Trophoblast cell (in vitro differentiated cells and primary cell): ENCODE data around the gene MYO18B.

ENCODE experiments used
- DNase-seq, 2 donors: peaks; one replicate each; pipeline ENCODE4 v3.0.0-alpha.2; 2016
- H2AFZ ChIP-seq: 2 replicates; pipeline ENCODE4 v1.6.1; 2013; ENCODE audit warnings: low read length, moderate library complexity, mild to moderate bottlenecking; ENCODE audit not compliant: insufficient read depth, poor library complexity
- H2AK5ac ChIP-seq: 2 replicates; pipeline ENCODE4 v1.6.1; 2013; ENCODE audit warnings: mild to moderate bottlenecking, low read length
- H2BK120ac ChIP-seq: 2 replicates; pipeline ENCODE4 v1.6.1; 2013; ENCODE audit warnings: low read length, mild to moderate bottlenecking, moderate library complexity; ENCODE audit not compliant: insufficient read depth, poor library complexity
- H2BK12ac ChIP-seq: 2 replicates; pipeline ENCODE4 v1.6.1; 2013; ENCODE audit warnings: mild to moderate bottlenecking, low read length, moderate library complexity
- H2BK5ac ChIP-seq: 2 replicates; pipeline ENCODE4 v1.6.1; 2013; ENCODE audit warnings: low read length, low read depth, moderate library complexity, mild to moderate bottlenecking; ENCODE audit not compliant: poor library complexity
- H3K14ac ChIP-seq: 2 replicates; pipeline ENCODE4 v1.6.1; 2013; ENCODE audit warnings: mild to moderate bottlenecking, low read length
- H3K18ac ChIP-seq: 2 replicates; pipeline ENCODE4 v1.6.1; 2013; ENCODE audit warnings: mild to moderate bottlenecking, low read length
- H3K23ac ChIP-seq: 2 replicates; pipeline ENCODE4 v1.6.1; 2013; ENCODE audit warnings: low read length
- H3K27ac ChIP-seq: 2 replicates; pipeline ENCODE4 v1.5.1; 2013; ENCODE audit warnings: low read depth, mild to moderate bottlenecking, inconsistent platforms, low read length, moderate library complexity
- H3K27me3 ChIP-seq: 2 replicates; pipeline ENCODE4 v1.6.1; 2013; ENCODE audit warnings: inconsistent platforms, mild to moderate bottlenecking, low read length, moderate library complexity; ENCODE audit not compliant: insufficient read depth
- H3K36me3 ChIP-seq, 2 experiments: 1 replicate in 1 of 2; 2 replicates in 1 of 2; pipeline ENCODE4 v1.6.1; 2013; ENCODE audit warnings: low read length in 2 of 2, mild to moderate bottlenecking in 2 of 2, moderate library complexity in 1 of 2; ENCODE audit not compliant: insufficient read depth in 2 of 2, control insufficient read depth in 1 of 2
- H3K4ac ChIP-seq: 2 replicates; pipeline ENCODE4 v1.6.1; 2013; ENCODE audit warnings: low read depth, mild to moderate bottlenecking, low read length, moderate library complexity
- H3K4me1 ChIP-seq, 2 experiments: 1 replicate in 1 of 2; 2 replicates in 1 of 2; pipeline ENCODE4 v1.6.1; 2013; ENCODE audit warnings: low read length in 2 of 2, mild to moderate bottlenecking in 2 of 2, moderate library complexity in 1 of 2; ENCODE audit not compliant: insufficient read depth in 2 of 2, control insufficient read depth in 1 of 2
- H3K4me2 ChIP-seq: 2 replicates; pipeline ENCODE4 v1.6.1; 2013; ENCODE audit warnings: inconsistent platforms, mild to moderate bottlenecking, low read length, moderate library complexity
- H3K4me3 ChIP-seq: 2 replicates; pipeline ENCODE4 v1.5.1; 2013; ENCODE audit warnings: mild to moderate bottlenecking, low read depth, low read length, inconsistent platforms
- H3K79me1 ChIP-seq: one replicate; pipeline ENCODE4 v1.6.1; 2013; ENCODE audit warnings: low read length
- H3K79me2 ChIP-seq: 2 replicates; pipeline ENCODE4 v1.6.1; 2013; ENCODE audit warnings: low read length, mild to moderate bottlenecking; ENCODE audit not compliant: control insufficient read depth, insufficient read depth, poor library complexity
- H3K9ac ChIP-seq: 2 replicates; pipeline ENCODE4 v1.6.1; 2013; ENCODE audit warnings: mild to moderate bottlenecking, low read length
- H3K9me3 ChIP-seq: 2 replicates; pipeline ENCODE4 v1.6.1; 2013; ENCODE audit warnings: low read depth, mild to moderate bottlenecking, control low read depth, inconsistent platforms, low read length; ENCODE audit not compliant: insufficient read depth
- H4K12ac ChIP-seq: 2 replicates; pipeline ENCODE4 v1.6.1; 2013; ENCODE audit warnings: low read depth, mild to moderate bottlenecking, low read length, moderate library complexity
- H4K8ac ChIP-seq: 2 replicates; pipeline ENCODE4 v1.6.1; 2013; ENCODE audit warnings: low read depth, mild to moderate bottlenecking, low read length, moderate library complexity
- H4K91ac ChIP-seq: one replicate; pipeline ENCODE4 v1.6.1; 2013; ENCODE audit warnings: low read depth, mild to moderate bottlenecking, low read length, moderate library complexity
- WGBS: extraction: QIAGEN DNeasy Blood & Tissue Kit; methylation state at CpG from one replicate; pipeline ENCODE4 v1.1.7; 2013; ENCODE audit warnings: missing lambda C conversion rate; ENCODE audit not compliant: insufficient read length, insufficient coverage; ENCODE audit errors: extremely low coverage; 5-methylcytosine and 5-hydroxymethylcytosine counted together

The MYO18B gene

GRCh38 chr22:25930788-25931310 is 188.9 kb downstream of the MYO18B start:
- H2BK12ac ChIP-seq: no peak overlapping the region
- no peaks in the 10 kb centered on the region for H3K79me2 ChIP-seq
- no peaks in the 10 kb centered on the region for H3K27me3 ChIP-seq
- no peak overlapping the region for H3K14ac ChIP-seq
- no peak overlapping the region for H2AFZ ChIP-seq
- no peak overlapping the region for H2BK5ac ChIP-seq
- DNase-seq: no peak
- H3K4ac ChIP-seq: no peak overlapping the region
- no peaks in the 10 kb centered on the region for H3K36me3 ChIP-seq
- no CpG with 5 or more reads among the region's 7 CpGs for WGBS
- H3K4me1 ChIP-seq: no peaks in the 10 kb centered on the region
- H3K9ac ChIP-seq: no peak overlapping the region
- no peak overlapping the region for H3K27ac ChIP-seq
- H3K4me3 ChIP-seq: no peak overlapping the region
- H3K18ac ChIP-seq: no peak overlapping the region
- H2BK120ac ChIP-seq: no peak overlapping the region
- no peak overlapping the region for H4K12ac ChIP-seq
- no peak overlapping the region for H3K23ac ChIP-seq
- H3K9me3 ChIP-seq: peaks cover 3% of the 10 kb centered on the region
- H2AK5ac ChIP-seq: no peak overlapping the region
- H3K79me1 ChIP-seq: no peaks in the 10 kb centered on the region
- H3K4me2 ChIP-seq: no peak overlapping the region
- H4K8ac ChIP-seq: no peak overlapping the region
- H4K91ac ChIP-seq: no peak overlapping the region

- no peak overlapping the region for H2AK5ac ChIP-seq
- no peaks in the 10 kb centered on the region for H3K9me3 ChIP-seq
- peak overlapping the region; percentile 16 for H3K9ac ChIP-seq
- H3K4me3 ChIP-seq: no peak overlapping the region
- H3K18ac ChIP-seq: no peak overlapping the region
- H3K36me3 ChIP-seq: no peaks in the 10 kb centered on the region
- no peak overlapping the region for H3K4me2 ChIP-seq
- WGBS: no CpG with 5 or more reads among the region's 3 CpGs
- H2BK5ac ChIP-seq: no peak overlapping the region
- H4K91ac ChIP-seq: no peak overlapping the region
- no peak overlapping the region for H2AFZ ChIP-seq
- H4K8ac ChIP-seq: no peak overlapping the region
- H3K14ac ChIP-seq: no peak overlapping the region
- H3K27me3 ChIP-seq: no peaks in the 10 kb centered on the region
- H4K12ac ChIP-seq: no peak overlapping the region
- no peaks in the 10 kb centered on the region for H3K79me2 ChIP-seq
- H2BK12ac ChIP-seq: no peak overlapping the region
- H3K4me1 ChIP-seq: no peaks in the 10 kb centered on the region
- DNase-seq: peak in 1 of 2 donors; percentile 36
- no peak overlapping the region for H3K27ac ChIP-seq
- no peak overlapping the region for H3K23ac ChIP-seq
- no peaks in the 10 kb centered on the region for H3K79me1 ChIP-seq
- no peak overlapping the region for H3K4ac ChIP-seq
- H2BK120ac ChIP-seq: no peak overlapping the region
Measured at GRCh38 chr22:25933158-25933788, 191.3 kb downstream of the MYO18B start.

GRCh38 chr22:25935266-25936058 is 193.5 kb downstream of the MYO18B start:
- no peak overlapping the region for H3K4ac ChIP-seq
- H2AFZ ChIP-seq: no peak overlapping the region
- no peak overlapping the region for H3K18ac ChIP-seq
- H3K27me3 ChIP-seq: no peaks in the 10 kb centered on the region
- H4K12ac ChIP-seq: no peak overlapping the region
- H2AK5ac ChIP-seq: no peak overlapping the region
- H3K4me1 ChIP-seq: no peaks in the 10 kb centered on the region
- no peaks in the 10 kb centered on the region for H3K79me2 ChIP-seq
- no peak overlapping the region for H3K9ac ChIP-seq
- no peak overlapping the region for H2BK12ac ChIP-seq
- H3K4me3 ChIP-seq: no peak overlapping the region
- no peak overlapping the region for H2BK120ac ChIP-seq
- H2BK5ac ChIP-seq: no peak overlapping the region
- H3K79me1 ChIP-seq: no peaks in the 10 kb centered on the region
- no peaks in the 10 kb centered on the region for H3K9me3 ChIP-seq
- H4K8ac ChIP-seq: no peak overlapping the region
- H3K27ac ChIP-seq: no peak overlapping the region
- H3K4me2 ChIP-seq: no peak overlapping the region
- DNase-seq: no peak
- H3K36me3 ChIP-seq: no peaks in the 10 kb centered on the region
- WGBS: no CpG with 5 or more reads among the region's 7 CpGs
- H3K14ac ChIP-seq: no peak overlapping the region
- no peak overlapping the region for H4K91ac ChIP-seq
- H3K23ac ChIP-seq: no peak overlapping the region

- Histone ChIP-seq H3K79me2 (no peaks in the 10 kb centered on the region), H3K4ac (no peak overlapping the region), H2AFZ (no peak overlapping the region), H2BK5ac (no peak overlapping the region), H2AK5ac (no peak overlapping the region), H3K79me1 (no peaks in the 10 kb centered on the region), H3K9ac (no peak overlapping the region), H3K36me3 (no peaks in the 10 kb centered on the region), H3K27ac (no peak overlapping the region), H3K4me2 (no peak overlapping the region), H4K8ac (no peak overlapping the region), H4K12ac (no peak overlapping the region), H3K4me1 (peaks cover 5 to 6% of the 10 kb centered on the region in 2 experiments), H3K14ac (no peak overlapping the region), H3K9me3 (no peaks in the 10 kb centered on the region), H3K23ac (no peak overlapping the region), H3K27me3 (no peaks in the 10 kb centered on the region), H2BK120ac (no peak overlapping the region), H4K91ac (no peak overlapping the region), H2BK12ac (no peak overlapping the region), H3K18ac (no peak overlapping the region), H3K4me3 (no peak overlapping the region)
- WGBS: no CpG with 5 or more reads among the region's 1 CpG
- peak in 1 of 2 donors; percentile 39 for DNase-seq
Measured at GRCh38 chr22:25938151-25938550, 196.2 kb downstream of the MYO18B start.
